Breast epithelium (tissue), 3 donors: ENCODE data around the gene METTL5.

ENCODE experiments used
- CTCF ChIP-seq, 3 donors: fragments of 450-650 bp; IDR thresholded peaks; one replicate each; pipeline ENCODE4 v1.5.1; 2016 to 2017; ENCODE audit warnings: antibody characterized with exemption in 3 of 3, mild to moderate bottlenecking in 3 of 3, moderate library complexity in 3 of 3
- POLR2A ChIP-seq: fragments of 450-650 bp; IDR thresholded peaks from one replicate; pipeline ENCODE4 v1.6.1; 2016; ENCODE audit warnings: antibody characterized with exemption, mild to moderate bottlenecking, moderate library complexity

- TF ChIP-seq CTCF (IDR thresholded peaks at IDR 0.05) (no peak), POLR2A (no peak)
These were observed 47.3 kb upstream of the METTL5 start for GRCh38 chr2:169871994-169872393.
